GM18867 (cell line): ENCODE results near the gene TNFAIP8L2.
"Not testable (repeated sequence)": the region's sequence is repeated elsewhere in the genome, so short reads cannot be mapped to it uniquely, and the experiment has no call there.

ENCODE experiments used
- ATAC-seq: cut with Tn5 transposase; IDR thresholded peaks from one replicate; pipeline ENCODE4 v1.9.1; 2021; ENCODE audit warnings: mild to moderate bottlenecking, moderate library complexity; ENCODE audit not compliant: unreplicated experiment

Gene TNFAIP8L2

GRCh38 chr1:151187205-151187604 is 30.8 kb downstream of the TNFAIP8L2 start:
- ATAC-seq, result no peak

- not testable (repeated sequence) for ATAC-seq
These were observed 32.2 kb downstream of the TNFAIP8L2 start for GRCh38 chr1:151188667-151189066.

DNA sequence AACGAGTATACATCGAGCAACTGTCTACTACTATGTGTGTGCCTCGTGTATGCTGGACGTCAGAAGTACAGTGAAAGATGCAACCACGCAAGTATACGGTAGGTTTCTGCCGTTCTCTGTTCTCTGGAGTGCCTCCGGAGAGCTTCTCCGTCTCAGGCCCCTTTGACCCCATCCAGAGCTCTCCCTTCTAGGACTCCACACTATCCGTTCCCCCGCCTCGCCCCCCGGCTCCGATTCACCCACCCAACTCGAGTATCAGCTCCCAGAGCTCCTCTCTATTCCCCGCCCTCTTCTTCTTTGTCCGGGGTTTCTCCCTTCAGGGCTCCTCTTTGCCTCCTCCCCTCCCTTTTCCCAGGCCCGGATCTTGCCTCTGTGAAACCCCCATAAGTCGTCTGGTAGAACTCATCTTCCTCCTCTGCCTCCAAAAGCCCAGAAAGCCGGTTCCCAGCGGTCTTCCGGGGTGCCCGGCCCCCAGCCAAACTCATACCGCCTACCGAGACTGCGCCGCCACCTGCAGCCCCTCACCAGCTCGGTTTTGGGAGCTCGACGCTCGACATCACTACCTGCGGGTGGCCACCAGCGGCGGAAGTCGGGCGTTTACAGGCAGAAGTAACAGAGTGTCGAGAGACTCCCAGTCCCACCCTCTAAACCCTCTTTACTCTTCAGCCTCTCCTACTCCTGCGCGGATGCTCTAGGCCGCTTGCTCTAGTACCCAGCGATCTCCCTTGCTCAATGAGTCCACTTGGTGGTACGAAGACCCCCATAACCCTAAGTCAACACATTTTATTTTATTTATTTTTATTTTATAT is 33.4 kb downstream of the TNFAIP8L2 start, which contains the start of gene VPS72:
Gene VPS72, minus strand, starts transcription at position 561 of the 809 bp plus-strand sequence. Its CDS starts 76 bp downstream, at position 485.
- ATAC-seq, result peak; percentile 87

- no peak for ATAC-seq
These were observed 35.6 kb downstream of the TNFAIP8L2 start for GRCh38 chr1:151192047-151192446.

DNA sequence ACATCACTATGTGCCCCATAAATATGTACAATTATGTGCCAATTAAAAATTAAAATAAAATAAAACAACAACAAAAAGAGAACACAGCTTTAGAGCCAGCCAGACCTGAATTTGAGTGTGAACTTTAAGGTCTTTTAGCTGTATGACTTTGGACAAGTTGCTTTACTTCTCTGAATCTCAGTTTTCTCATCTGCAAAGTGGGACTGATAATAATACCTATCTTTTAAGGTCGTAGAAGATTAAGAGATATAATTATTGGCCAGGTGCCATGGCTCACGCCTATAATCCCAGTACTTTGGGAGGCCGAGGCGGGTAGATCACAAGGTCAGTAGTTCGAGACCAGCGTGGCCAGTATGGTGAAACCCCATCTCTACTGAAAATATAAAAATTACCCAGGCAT is 36.9 kb downstream of the TNFAIP8L2 start:
- no peak for ATAC-seq

DNA sequence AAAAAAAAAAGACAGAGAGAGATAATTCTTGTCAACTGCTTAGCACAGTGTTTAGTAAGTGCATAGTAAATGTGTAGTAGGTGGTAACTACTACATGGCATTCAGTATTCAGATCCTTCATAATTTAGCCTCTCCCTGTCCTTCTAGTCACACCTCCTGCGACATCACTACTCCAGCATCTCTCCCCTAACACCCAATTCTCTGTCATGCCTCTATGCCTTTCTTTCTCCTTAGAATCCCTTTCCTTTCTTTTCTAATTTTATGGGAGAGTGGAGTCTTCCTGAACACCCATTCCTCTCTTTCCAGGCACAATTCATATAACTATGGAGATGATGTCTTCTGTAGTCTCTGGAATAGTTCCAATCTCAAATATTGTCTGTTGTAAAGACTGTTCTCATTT is 37.4 kb downstream of the TNFAIP8L2 start:
- ATAC-seq, result no peak

DNA sequence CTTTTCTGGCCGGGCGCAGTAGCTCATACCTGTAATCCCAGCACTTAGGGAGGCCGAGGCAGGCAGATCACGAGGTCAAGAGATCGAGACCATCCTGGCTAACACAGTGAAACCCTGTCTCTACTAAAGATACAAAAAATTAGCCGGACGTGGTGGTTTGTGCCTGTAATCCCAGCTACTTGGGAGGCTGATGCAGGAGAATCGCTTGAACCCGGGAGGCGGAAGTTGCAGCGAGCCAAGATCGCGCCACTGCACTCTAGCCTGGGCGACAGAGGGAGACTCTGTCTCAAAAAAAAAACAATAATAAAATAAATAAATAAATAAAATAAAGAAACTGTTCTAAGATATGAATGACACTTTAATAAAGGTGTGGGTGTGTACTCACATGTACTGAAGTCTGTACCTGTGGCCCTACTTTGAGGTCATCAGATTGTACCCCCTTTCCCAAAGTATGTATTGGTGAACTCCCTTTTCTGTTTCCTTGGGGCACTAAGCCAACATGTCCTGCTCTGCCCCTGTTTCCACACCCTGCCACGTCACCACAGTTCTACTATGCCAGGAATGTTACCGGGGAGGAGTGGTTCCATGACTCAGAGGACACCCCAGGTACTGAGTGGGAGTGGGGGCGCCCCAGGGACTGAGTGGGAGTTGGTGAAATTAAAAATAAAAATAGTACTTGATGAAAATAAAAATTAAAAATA is 38.6 kb downstream of the TNFAIP8L2 start:
- ATAC-seq, result not testable (repeated sequence)

DNA sequence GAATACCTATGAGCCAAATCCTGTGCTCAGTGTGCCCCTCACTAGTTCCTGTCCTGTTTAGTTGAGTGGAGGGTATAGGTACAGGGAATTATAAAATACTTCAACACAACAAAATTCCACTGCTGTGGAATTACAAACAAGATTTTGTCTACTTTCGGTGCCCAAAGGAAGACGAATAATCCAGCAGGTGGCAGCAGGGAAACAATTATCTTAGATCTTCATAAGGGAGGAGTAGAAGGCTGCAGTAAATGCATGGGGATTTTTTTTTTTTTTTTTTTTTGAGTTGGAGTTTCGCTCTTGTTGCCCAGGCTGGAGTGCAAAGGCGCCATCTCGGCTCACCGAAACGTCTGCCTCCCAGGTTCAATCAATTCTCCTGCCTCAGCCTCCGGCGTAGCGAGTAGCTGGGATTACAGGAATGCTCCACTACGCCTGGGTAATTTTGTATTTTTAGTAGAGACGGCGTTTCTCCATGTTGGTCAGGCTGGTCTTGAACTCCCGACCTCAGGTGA is 39.9 kb downstream of the TNFAIP8L2 start:
- ATAC-seq, result no peak

- no peak for ATAC-seq
These were observed 41.4 kb downstream of the TNFAIP8L2 start for GRCh38 chr1:151197863-151198253.

- peak; percentile 77 for ATAC-seq
These were observed 42.0 kb downstream of the TNFAIP8L2 start, which contains the start of gene PIP5K1A for GRCh38 chr1:151198254-151199127. Gene PIP5K1A, plus strand, starts transcription at chr1:151198552. Its CDS starts 445 bp downstream, at chr1:151198997.

GRCh38 chr1:151199873-151200581 is 43.6 kb downstream of the TNFAIP8L2 start:
- ATAC-seq, result no peak

DNA sequence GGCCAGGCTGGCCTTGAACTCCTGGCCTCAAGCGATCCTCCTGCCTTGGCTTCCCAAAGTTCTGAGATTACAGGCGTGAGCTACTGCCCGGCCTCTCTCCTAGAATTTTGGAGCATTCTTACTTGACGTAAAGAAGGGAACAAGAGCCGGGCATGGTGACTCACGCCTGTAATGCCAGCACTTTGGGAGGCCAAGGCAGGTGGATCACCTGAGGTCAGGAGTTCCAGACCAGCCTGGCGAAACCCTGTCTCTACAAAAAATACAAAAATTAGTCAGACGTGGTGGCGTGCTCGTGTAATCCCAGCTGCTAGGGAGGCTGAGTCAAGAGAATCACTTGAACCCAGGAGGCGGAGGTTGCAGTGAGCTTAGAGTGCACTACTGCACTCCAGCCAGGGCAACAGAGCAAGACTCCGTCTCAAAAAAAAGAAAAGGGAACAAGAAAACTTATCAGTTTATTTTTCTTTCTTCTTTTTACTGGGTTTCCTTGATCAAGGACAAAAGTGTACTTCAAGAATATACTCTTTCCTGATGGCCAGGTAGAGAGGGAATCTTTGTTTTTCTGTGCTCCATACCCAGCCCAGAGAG is 49.0 kb downstream of the TNFAIP8L2 start:
- ATAC-seq, result not testable (repeated sequence)
